IPS-20b (cell line): ENCODE results near the gene PNMA6E.

Experiments
- H3K27ac ChIP-seq: one replicate; pipeline ENCODE4 v1.5.1; 2013; ENCODE audit warnings: low read length
- H3K27me3 ChIP-seq: 2 replicates; pipeline ENCODE4 v1.6.1; 2013; ENCODE audit warnings: mild to moderate bottlenecking, low read length, inconsistent platforms; ENCODE audit not compliant: insufficient read depth
- H3K36me3 ChIP-seq: 2 replicates; pipeline ENCODE4 v1.6.1; 2013; ENCODE audit warnings: low read depth, mild to moderate bottlenecking, inconsistent platforms, low read length, moderate library complexity; ENCODE audit not compliant: insufficient read depth
- H3K4me1 ChIP-seq: 2 replicates; pipeline ENCODE4 v1.6.1; 2013; ENCODE audit warnings: mild to moderate bottlenecking, control low read depth, inconsistent platforms, low read length, moderate library complexity; ENCODE audit not compliant: insufficient read depth
- H3K4me3 ChIP-seq: 2 replicates; pipeline ENCODE4 v1.5.1; 2013; ENCODE audit warnings: mild to moderate bottlenecking, low read length, inconsistent platforms
- H3K9ac ChIP-seq: 2 replicates; pipeline ENCODE4 v1.6.1; 2013; ENCODE audit warnings: low read depth, mild to moderate bottlenecking, inconsistent platforms, low read length, moderate library complexity
- H3K9me3 ChIP-seq: 2 replicates; pipeline ENCODE4 v1.6.1; 2013; ENCODE audit warnings: mild to moderate bottlenecking, low read depth, low read length, inconsistent platforms; ENCODE audit not compliant: insufficient read depth

Gene PNMA6E

GRCh38 chrX:153353416-153353815 lies 47.7 kb downstream of the PNMA6E start:
- Histone ChIP-seq H3K36me3 (peaks cover 18% of the 10 kb centered on the region; the same call in 1 of the 2 replicates), H3K9me3 (no peaks in the 10 kb centered on the region), H3K27me3 (no peaks in the 10 kb centered on the region), H3K9ac (no peak overlapping the region), H3K4me1 (no peaks in the 10 kb centered on the region), H3K4me3 (no peak overlapping the region), H3K27ac (no peak overlapping the region)

GRCh38 chrX:153352858-153353257 lies 48.3 kb downstream of the PNMA6E start:
- H3K27me3 ChIP-seq = no peaks in the 10 kb centered on the region
- no peak overlapping the region for H3K4me3 ChIP-seq
- H3K4me1 ChIP-seq = no peaks in the 10 kb centered on the region
- H3K9me3 ChIP-seq = no peaks in the 10 kb centered on the region
- peaks cover 22% of the 10 kb centered on the region; the same call in 1 of the 2 replicates for H3K36me3 ChIP-seq
- no peak overlapping the region for H3K9ac ChIP-seq
- no peak overlapping the region for H3K27ac ChIP-seq

GRCh38 chrX:153351981-153352380 lies 49.2 kb downstream of the PNMA6E start:
- Histone ChIP-seq H3K9ac (no peak overlapping the region), H3K4me3 (no peak overlapping the region), H3K4me1 (no peaks in the 10 kb centered on the region), H3K36me3 (peaks cover 24% of the 10 kb centered on the region; the same call in 1 of the 2 replicates), H3K27me3 (no peaks in the 10 kb centered on the region), H3K27ac (no peak overlapping the region), H3K9me3 (no peaks in the 10 kb centered on the region)

- Histone ChIP-seq H3K9me3 (no peaks in the 10 kb centered on the region), H3K4me3 (no peak overlapping the region), H3K36me3 (peaks cover 29% of the 10 kb centered on the region; the same call in 1 of the 2 replicates), H3K9ac (no peak overlapping the region), H3K27ac (no peak overlapping the region), H3K27me3 (no peaks in the 10 kb centered on the region), H3K4me1 (no peaks in the 10 kb centered on the region)
These were observed 51.2 kb downstream of the PNMA6E start for GRCh38 chrX:153349952-153350351.

- Histone ChIP-seq H3K36me3 (peaks cover 38% of the 10 kb centered on the region; the same call in 1 of the 2 replicates), H3K27ac (no peak overlapping the region), H3K27me3 (no peaks in the 10 kb centered on the region), H3K4me1 (no peaks in the 10 kb centered on the region), H3K9ac (no peak overlapping the region), H3K9me3 (no peaks in the 10 kb centered on the region), H3K4me3 (no peak overlapping the region)
These were observed 52.7 kb downstream of the PNMA6E start for GRCh38 chrX:153348421-153348820.

GRCh38 chrX:153347530-153347929 lies 53.6 kb downstream of the PNMA6E start:
- Histone ChIP-seq H3K4me1 (no peaks in the 10 kb centered on the region), H3K27me3 (no peaks in the 10 kb centered on the region), H3K9ac (no peak overlapping the region), H3K9me3 (no peaks in the 10 kb centered on the region), H3K4me3 (no peak overlapping the region), H3K36me3 (peaks cover 38% of the 10 kb centered on the region; the same call in 1 of the 2 replicates), H3K27ac (no peak overlapping the region)
